Aorta (tissue), 5 donors: Measurements from ENCODE around the gene FBXL15. TPM values are rescaled to one million over a fixed set of nuclear protein-coding genes. Genes with fewer than 3 reads are reported as not detected.
A peak's percentile ranks its signal among the peaks of the same experiment; 100 is the strongest.

ENCODE experiments used
- ATAC-seq: fragments of 200-7000 bp; cut with Tn5 transposase; one replicate; pipeline ENCODE4 v1.9.1; 2022; ENCODE audit warnings: moderate library complexity; ENCODE audit not compliant: low FRiP score
- DNase-seq, 2 donors: peaks; one replicate each; pipeline ENCODE4 v3.0.0-alpha.2; 2020
- H3K27ac ChIP-seq, 2 donors: one replicate each; pipeline ENCODE4 v1.5.1; 2013; ENCODE audit warnings: low read length in 2 of 2, mild to moderate bottlenecking in 2 of 2, moderate library complexity in 2 of 2, control low read depth in 1 of 2, inconsistent platforms in 1 of 2, low read depth in 1 of 2
- H3K27me3 ChIP-seq, 2 donors: one replicate each; pipeline ENCODE4 v1.6.1; 2013; ENCODE audit warnings: control low read depth in 1 of 2, low read length in 1 of 2, mild to moderate bottlenecking in 1 of 2, moderate library complexity in 1 of 2; ENCODE audit not compliant: insufficient read depth in 2 of 2, control insufficient read depth in 1 of 2
- H3K36me3 ChIP-seq, 2 donors: one replicate each; pipeline ENCODE4 v1.6.1; 2013; ENCODE audit warnings: control low read depth in 1 of 2, low read length in 1 of 2, mild to moderate bottlenecking in 1 of 2; ENCODE audit not compliant: insufficient read depth in 2 of 2, control insufficient read depth in 1 of 2
- H3K4me1 ChIP-seq, 2 donors: one replicate each; pipeline ENCODE4 v1.6.1; 2013; ENCODE audit warnings: low read length in 2 of 2, control low read depth in 1 of 2, mild to moderate bottlenecking in 1 of 2, moderate library complexity in 1 of 2; ENCODE audit not compliant: insufficient read depth in 2 of 2, control insufficient read depth in 1 of 2
- H3K4me3 ChIP-seq, 2 donors: one replicate each; pipeline ENCODE4 v1.5.1; 2013; ENCODE audit warnings: low read length in 2 of 2, control low read depth in 1 of 2, mild to moderate bottlenecking in 1 of 2
- H3K9me3 ChIP-seq: one replicate; pipeline ENCODE4 v1.6.1; 2013; ENCODE audit warnings: mild to moderate bottlenecking, low read length; ENCODE audit not compliant: control insufficient read depth
- WGBS, 2 donors: extraction: QIAGEN DNeasy Blood & Tissue Kit; methylation state at CpG; one replicate each; pipeline ENCODE4 v1.1.7; 2013; 5-methylcytosine and 5-hydroxymethylcytosine counted together
- intact Hi-C, 2 donors: fragments of 100-400 bp; cut with DNase I; formaldehyde crosslinking; loops; one replicate each; pipeline versions ENCODE4 v1.14.2 to v1.15.0; 2022
- long read RNA-seq, 2 donors: library from polyadenylated mRNA; unstranded; transcript quantifications; one replicate each; pipeline ENCODE4 v2.0.0, GENCODE V29; 2020 to 2021
- polyA plus RNA-seq, 2 donors: library from polyadenylated mRNA; stranded (reverse); fragments of 200-250 nt; gene quantifications; one replicate each; pipeline ENCODE4 v1.2.3, GENCODE V29; 2013
- total RNA-seq, 2 donors: library from RNA; stranded (reverse); fragmentation: NEBNext Ultra II Directional; extraction: Animal tissue kit (Norgen Biotek cat#: 25700); gene quantifications; one replicate each; pipeline ENCODE4 v1.2.1, GENCODE V29; 2021
- donor health status: healthy with polysubstance abuse.
- donor health status: Bipolar disorder and iron deficiency.
- donor health status: DM: no; HTN: no; CAD: no.
- donor health status: DM: no; HTN: no; CAD: no.
- donor health status: DM: yes; HTN: yes; CAD: no.

Gene FBXL15
- total RNA-seq (10 to 100 TPM in 1 of 2 donors, 1 to 10 TPM in 1; 8.7 to 12.1 TPM), polyA plus RNA-seq (10 to 100 TPM in 1 of 2 donors, 1 to 10 TPM in 1; 7.0 to 30.5 TPM)
- long read RNA-seq, donor 1, transcript FBXL15-201 (4 exons, 2,362 nt): major isoform, 17 of 118 reads
- long read RNA-seq, donor 1, partial matches to known transcripts: 78 of 118 reads
- long read RNA-seq, donor 1, other reads (novel, unspliced or antisense): 23 of 118 reads
- long read RNA-seq, donor 2, partial matches to known transcripts: 21 of 27 reads
- long read RNA-seq, donor 2, other reads (novel, unspliced or antisense): 3 of 27 reads

DNA sequence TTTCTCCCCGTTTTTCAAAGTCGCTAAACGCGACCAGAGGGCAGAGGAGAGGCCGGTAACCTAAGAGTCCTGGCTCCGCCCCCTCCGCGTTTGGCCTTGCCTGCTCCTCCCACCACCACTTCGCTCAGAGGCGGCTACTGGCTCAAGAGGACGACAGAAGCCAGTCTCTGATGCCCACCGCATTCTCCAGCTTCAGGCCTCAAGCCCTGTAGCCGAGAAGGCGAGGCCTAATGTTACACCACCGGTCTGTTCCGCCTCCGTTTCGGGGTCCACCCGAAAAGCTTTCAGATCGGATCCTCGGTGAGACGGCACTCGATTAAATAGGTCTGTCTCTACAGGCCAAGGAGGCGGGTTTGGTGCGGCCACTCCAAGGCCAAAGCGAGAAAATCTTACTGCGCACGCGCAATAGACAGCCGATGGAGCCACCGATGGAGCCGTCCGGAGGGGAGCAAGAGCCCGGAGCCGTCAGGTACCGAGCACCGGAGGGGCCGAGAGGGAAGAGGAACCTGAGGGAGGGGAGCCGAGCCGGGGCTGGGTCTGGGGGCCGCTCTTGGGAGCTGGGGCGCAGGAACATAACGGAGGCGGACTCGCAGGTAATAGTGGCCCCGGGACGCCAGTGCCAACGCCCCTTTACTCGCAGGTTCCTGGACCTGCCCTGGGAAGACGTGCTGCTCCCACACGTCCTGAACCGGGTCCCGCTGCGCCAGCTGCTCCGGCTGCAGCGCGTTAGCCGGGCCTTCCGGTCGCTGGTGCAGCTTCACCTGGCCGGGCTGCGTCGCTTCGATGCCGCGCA lies at the start of gene FBXL15:
Gene FBXL15 (plus strand): TSS at position 123 of the 793 bp plus-strand sequence. CDS start 294 bp downstream, at position 417.
- H3K9me3 ChIP-seq: no peaks in the 10 kb centered on the region
- intact Hi-C loops: loop anchor here in 1 of 2 donors (2.0 kb wide), 1 partner anchor 26 kb away; the partner anchor contains the start of gene NFKB2
- H3K4me1 ChIP-seq: no peaks in the 10 kb centered on the region
- peak within 1 kb of the TSS in 1 of 2 donors; percentile 76 for H3K27ac ChIP-seq
- WGBS, 2 donors: 0 to 1% methylated on average over 63 to 66 of the region's 66 CpGs
- H3K36me3 ChIP-seq: no peaks in the 10 kb centered on the region
- ATAC-seq (peak; percentile 96), DNase-seq (peak; percentile 98)
- no peaks in the 10 kb centered on the region for H3K27me3 ChIP-seq
- peak within 1 kb of the TSS; percentile 71 to 73 for H3K4me3 ChIP-seq

GRCh38 chr10:102371295-102371694 lies 49.3 kb upstream of the FBXL15 start:
- peaks cover 3% of the 10 kb centered on the region for H3K9me3 ChIP-seq
- no peaks in the 10 kb centered on the region for H3K4me1 ChIP-seq
- H3K36me3 ChIP-seq: peaks cover 22 to 39% of the 10 kb centered on the region in 2 donors
- ATAC-seq: no peak
- DNase-seq: no peak
- 96% methylated on average over 2 of the region's 2 CpGs for WGBS, 2 donors
- H3K4me3 ChIP-seq: no peak overlapping the region
- H3K27me3 ChIP-seq: no peaks in the 10 kb centered on the region
- intact Hi-C loops: no loop called here
- H3K27ac ChIP-seq: no peak overlapping the region

GRCh38 chr10:102375250-102375649 lies 45.4 kb upstream of the FBXL15 start:
- H3K36me3 ChIP-seq: peaks cover 3 to 25% of the 10 kb centered on the region in 2 donors
- intact Hi-C loops: no loop called here

GRCh38 chr10:102375867-102376266 lies 44.8 kb upstream of the FBXL15 start:
- DNase-seq (no peak), ATAC-seq (no peak)
- WGBS, 2 donors: 59 to 62% methylated on average over 2 of the region's 2 CpGs
- intact Hi-C loops: no loop called here
- Histone ChIP-seq H3K36me3 (peaks cover 0 to 20% of the 10 kb centered on the region in 2 donors), H3K27me3 (no peaks in the 10 kb centered on the region), H3K9me3 (peaks cover under 1% of the 10 kb centered on the region), H3K27ac (no peak overlapping the region), H3K4me3 (no peak overlapping the region), H3K4me1 (no peaks in the 10 kb centered on the region)

More at GRCh38 chr10:102375250-102375649, 45.4 kb upstream of the FBXL15 start:
- peaks cover 2% of the 10 kb centered on the region for H3K9me3 ChIP-seq
- no peaks in the 10 kb centered on the region for H3K4me1 ChIP-seq
- H3K4me3 ChIP-seq: no peak overlapping the region
- H3K27me3 ChIP-seq: no peaks in the 10 kb centered on the region
- ATAC-seq (no peak), DNase-seq (no peak)
- 88 to 91% methylated on average over 7 of the region's 7 CpGs for WGBS, 2 donors
- H3K27ac ChIP-seq: no peak overlapping the region

DNA sequence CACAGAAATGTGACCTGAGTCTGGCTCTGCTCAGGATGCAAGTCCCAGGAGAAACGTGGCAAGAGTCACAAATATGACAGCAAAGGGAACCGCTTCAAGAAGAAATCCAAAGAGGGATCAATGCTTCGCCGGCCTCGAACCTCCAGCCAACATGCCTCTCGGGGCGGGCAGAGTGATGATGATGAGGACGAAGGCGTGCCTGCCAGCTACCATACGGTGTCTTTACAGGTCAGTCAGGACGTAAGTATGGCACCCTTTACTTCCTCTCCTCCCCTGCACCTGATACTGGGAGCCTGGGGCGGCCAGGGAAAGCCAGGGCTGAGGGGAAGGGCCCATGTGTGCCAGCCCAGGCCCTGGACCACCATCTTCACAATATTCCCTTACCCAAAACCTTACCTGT lies 43.7 kb upstream of the FBXL15 start:
- no peaks in the 10 kb centered on the region for H3K4me1 ChIP-seq
- WGBS, 2 donors: 86 to 90% methylated on average over 11 to 12 of the region's 12 CpGs
- ATAC-seq: no peak
- no peak overlapping the region for H3K27ac ChIP-seq
- no peaks in the 10 kb centered on the region for H3K9me3 ChIP-seq
- no peaks in the 10 kb centered on the region for H3K27me3 ChIP-seq
- peaks cover 0 to 22% of the 10 kb centered on the region in 2 donors for H3K36me3 ChIP-seq
- no peak overlapping the region for H3K4me3 ChIP-seq
- no peak for DNase-seq
- intact Hi-C loops: no loop called here

GRCh38 chr10:102379383-102379782 lies 41.3 kb upstream of the FBXL15 start:
- H3K4me3 ChIP-seq: no peak overlapping the region
- WGBS, 2 donors: 94 to 97% methylated on average over 6 of the region's 6 CpGs
- DNase-seq (no peak), ATAC-seq (no peak)
- H3K27me3 ChIP-seq: no peaks in the 10 kb centered on the region
- peaks cover 0 to 21% of the 10 kb centered on the region in 2 donors for H3K36me3 ChIP-seq
- intact Hi-C loops: no loop called here
- H3K27ac ChIP-seq: no peak overlapping the region
- H3K4me1 ChIP-seq: no peaks in the 10 kb centered on the region
- H3K9me3 ChIP-seq: no peaks in the 10 kb centered on the region

GRCh38 chr10:102381983-102382382 lies 38.7 kb upstream of the FBXL15 start:
- Histone ChIP-seq H3K4me1 (no peaks in the 10 kb centered on the region), H3K27ac (no peak overlapping the region), H3K4me3 (no peak overlapping the region), H3K27me3 (no peaks in the 10 kb centered on the region), H3K9me3 (no peaks in the 10 kb centered on the region), H3K36me3 (peaks cover 0 to 15% of the 10 kb centered on the region in 2 donors)
- intact Hi-C loops: no loop called here
- WGBS, 2 donors: 92% methylated on average over 9 of the region's 9 CpGs
- DNase-seq (no peak), ATAC-seq (peak; percentile 39)

GRCh38 chr10:102382871-102383270 lies 37.8 kb upstream of the FBXL15 start:
- H3K9me3 ChIP-seq: no peaks in the 10 kb centered on the region
- WGBS, 2 donors: 92% methylated on average over 8 of the region's 8 CpGs
- ATAC-seq: no peak
- no peaks in the 10 kb centered on the region for H3K4me1 ChIP-seq
- no peaks in the 10 kb centered on the region for H3K27me3 ChIP-seq
- no peak overlapping the region for H3K27ac ChIP-seq
- no peak overlapping the region for H3K4me3 ChIP-seq
- no peak for DNase-seq
- peaks cover 0 to 15% of the 10 kb centered on the region in 2 donors for H3K36me3 ChIP-seq
- intact Hi-C loops: no loop called here
